ENCODE results near the gene CFC1.
"Not testable (repeated sequence)": the region's sequence is repeated elsewhere in the genome, so short reads cannot be mapped to it uniquely, and the experiment has no call there.

GRCh38 chr2:130566165-130566564 is 33.2 kb downstream of the CFC1 start:
- not testable (repeated sequence) for TF ChIP-seq POLR2A (IDR thresholded peaks at IDR 0.05; ENCODE audit: low read depth, low read length); POLR2AphosphoS5 (IDR thresholded peaks at IDR 0.05; ENCODE audit: low read depth, low read length); TAF1 (IDR thresholded peaks at IDR 0.05; ENCODE audit: borderline replicate concordance, low read depth, low read length)

Measured in GM12892 (cell line).